Endothelial cell of umbilical vein (primary cell): ENCODE measurements around the gene PTCSC3.

Source experiments
- CTCF ChIP-seq, 2 donors: IDR thresholded peaks; 1 replicate in 1 of 2; 2 replicates in 1 of 2; pipeline ENCODE4 v1.5.1; 2011; ENCODE audit warnings: low read length in 2 of 2, mild to moderate bottlenecking in 2 of 2, moderate library complexity in 2 of 2, control low read depth in 1 of 2, inconsistent platforms in 1 of 2, low read depth in 1 of 2; ENCODE audit not compliant: insufficient read depth in 1 of 2; ENCODE audit errors: extremely low read depth in 1 of 2
- EZH2 ChIP-seq: IDR thresholded peaks from 2 replicates; pipeline ENCODE4 v1.6.1; 2012; ENCODE audit warnings: borderline replicate concordance, low read depth, mild to moderate bottlenecking, moderate library complexity, low read length, inconsistent platforms; ENCODE audit not compliant: severe bottlenecking
- FOS ChIP-seq: IDR thresholded peaks from 2 replicates; pipeline ENCODE4 v1.6.1; 2011; ENCODE audit warnings: mild to moderate bottlenecking, low read length, moderate library complexity, borderline replicate concordance; ENCODE audit not compliant: insufficient read depth
- GATA2 ChIP-seq: IDR thresholded peaks from 2 replicates; pipeline ENCODE4 v1.7.0; 2011; ENCODE audit warnings: low read depth, mild to moderate bottlenecking, moderate library complexity, mixed read lengths, low read length; ENCODE audit not compliant: insufficient read length, insufficient read depth
- JUN ChIP-seq: IDR thresholded peaks from 2 replicates; pipeline ENCODE4 v1.6.1; 2011; ENCODE audit warnings: borderline replicate concordance, low read depth; ENCODE audit not compliant: insufficient read length, insufficient read depth
- MAX ChIP-seq: IDR thresholded peaks from 2 replicates; pipeline ENCODE4 v1.6.1; 2011; ENCODE audit not compliant: insufficient read depth, insufficient read length
- MYC ChIP-seq: IDR thresholded peaks from one replicate; pipeline ENCODE4 v1.6.1; 2011; ENCODE audit warnings: mild to moderate bottlenecking, low read depth, low read length
- POLR2A ChIP-seq: IDR thresholded peaks from 2 replicates; pipeline ENCODE4 v1.6.1; 2012; ENCODE audit warnings: low read depth, mild to moderate bottlenecking, control low read depth, low read length
- POLR2AphosphoS5 ChIP-seq: IDR thresholded peaks from 2 replicates; pipeline ENCODE4 v1.6.1; 2012; ENCODE audit warnings: low read depth, mild to moderate bottlenecking, control low read depth, low read length, moderate library complexity; ENCODE audit not compliant: insufficient read depth

GRCh38 chr14:36086629-36087395, 89.7 kb downstream of the PTCSC3 start:
- TF ChIP-seq CTCF (IDR thresholded peaks at IDR 0.05; ENCODE audit: extremely low read depth in 1 of 2, insufficient read depth in 1 of 2, low read depth in 1 of 2, low read length in 2 of 2) (no peak), EZH2 (no peak), MAX (no peak), POLR2A (no peak), POLR2AphosphoS5 (no peak), JUN (no peak), GATA2 (no peak), FOS (no peak), MYC (no peak)
